ENCODE results near the gene FRAS1.
A peak's percentile ranks its signal among the peaks of the same experiment; 100 is the strongest.
"Not testable (repeated sequence)": the region's sequence is repeated elsewhere in the genome, so short reads cannot be mapped to it uniquely, and the experiment has no call there.

FRAS1 gene

GRCh38 chr4:78424461-78424860 is 367.3 kb downstream of the FRAS1 start:
- FAIRE-seq (peak; percentile 69), DNase-seq (ENCODE audit: low spot score) (peak; percentile 14)

GRCh38 chr4:78426972-78427371 is 369.8 kb downstream of the FRAS1 start:
- DNase-seq (ENCODE audit: low spot score) = no peak
- no peak for FAIRE-seq

GRCh38 chr4:78428996-78429395 is 371.9 kb downstream of the FRAS1 start:
- FAIRE-seq (no peak), DNase-seq (ENCODE audit: low spot score) (no peak)

GRCh38 chr4:78432896-78433295 is 375.8 kb downstream of the FRAS1 start:
- no peak for DNase-seq (ENCODE audit: low spot score)
- no peak for FAIRE-seq

GRCh38 chr4:78437608-78438088 is 380.5 kb downstream of the FRAS1 start:
- FAIRE-seq (no peak), DNase-seq (ENCODE audit: low spot score) (no peak)

GRCh38 chr4:78439328-78439727 is 382.2 kb downstream of the FRAS1 start:
- DNase-seq (ENCODE audit: low spot score) = no peak
- no peak for FAIRE-seq

- DNase-seq (ENCODE audit: low spot score) (no peak), FAIRE-seq (no peak)
Observed at GRCh38 chr4:78441756-78442155, 384.6 kb downstream of the FRAS1 start.

GRCh38 chr4:78446619-78447018 is 389.5 kb downstream of the FRAS1 start:
- DNase-seq (ENCODE audit: low spot score) (no peak), FAIRE-seq (no peak)

- no peak for FAIRE-seq
Observed at GRCh38 chr4:78451407-78451806, 394.3 kb downstream of the FRAS1 start.

GRCh38 chr4:78454016-78454415 is 396.9 kb downstream of the FRAS1 start:
- FAIRE-seq = no peak
- no peak for DNase-seq (ENCODE audit: low spot score)

More at GRCh38 chr4:78451407-78451806, 394.3 kb downstream of the FRAS1 start:
- no peak for DNase-seq (ENCODE audit: low spot score)

GRCh38 chr4:78457751-78458150 is 400.6 kb downstream of the FRAS1 start:
- DNase-seq (ENCODE audit: low spot score) = no peak
- FAIRE-seq = no peak

- DNase-seq (ENCODE audit: low spot score) (no peak), FAIRE-seq (no peak)
Observed at GRCh38 chr4:78459327-78459726, 402.2 kb downstream of the FRAS1 start.

GRCh38 chr4:78460368-78460767 is 403.2 kb downstream of the FRAS1 start:
- no peak for FAIRE-seq
- DNase-seq (ENCODE audit: low spot score) = no peak

GRCh38 chr4:78464265-78464664 is 407.1 kb downstream of the FRAS1 start:
- FAIRE-seq = no peak
- no peak for DNase-seq (ENCODE audit: low spot score)

- FAIRE-seq; DNase-seq (ENCODE audit: low spot score): not testable (repeated sequence)
Observed at GRCh38 chr4:78467223-78467622, 410.1 kb downstream of the FRAS1 start.

GRCh38 chr4:78468272-78468671 is 411.1 kb downstream of the FRAS1 start:
- no peak for FAIRE-seq

GRCh38 chr4:78476108-78476704 is 419.1 kb downstream of the FRAS1 start:
- DNase-seq (ENCODE audit: low spot score) (no peak), FAIRE-seq (no peak)

More at GRCh38 chr4:78468272-78468671, 411.1 kb downstream of the FRAS1 start:
- no peak for DNase-seq (ENCODE audit: low spot score)

GRCh38 chr4:78477276-78477675 is 420.2 kb downstream of the FRAS1 start:
- FAIRE-seq (no peak), DNase-seq (ENCODE audit: low spot score) (peak; percentile 5)

- FAIRE-seq = no peak
Observed at GRCh38 chr4:78478523-78478922, 421.4 kb downstream of the FRAS1 start.

GRCh38 chr4:78480286-78480685 is 423.2 kb downstream of the FRAS1 start:
- no peak for FAIRE-seq

More at GRCh38 chr4:78478523-78478922, 421.4 kb downstream of the FRAS1 start:
- DNase-seq (ENCODE audit: low spot score) = no peak

GRCh38 chr4:78481180-78481579 is 424.1 kb downstream of the FRAS1 start:
- DNase-seq (ENCODE audit: low spot score) (peak; percentile 10), FAIRE-seq (no peak)

More at GRCh38 chr4:78480286-78480685, 423.2 kb downstream of the FRAS1 start:
- DNase-seq (ENCODE audit: low spot score) = no peak

- no peak for FAIRE-seq
- no peak for DNase-seq (ENCODE audit: low spot score)
Observed at GRCh38 chr4:78482281-78482680, 425.2 kb downstream of the FRAS1 start.

- DNase-seq (ENCODE audit: low spot score) (no peak), FAIRE-seq (no peak)
Observed at GRCh38 chr4:78483811-78484210, 426.7 kb downstream of the FRAS1 start.
